HG02840 (cell line): ENCODE data around the gene KIF25.
"Not testable (repeated sequence)": the region's sequence is repeated elsewhere in the genome, so short reads cannot be mapped to it uniquely, and the experiment has no call there.

Source experiments
- ATAC-seq: cut with Tn5 transposase; IDR thresholded peaks from one replicate; pipeline ENCODE4 v1.9.1; 2021; ENCODE audit warnings: mild to moderate bottlenecking, moderate library complexity, moderate number of reproducible peaks; ENCODE audit not compliant: unreplicated experiment, low FRiP score

Gene KIF25

DNA sequence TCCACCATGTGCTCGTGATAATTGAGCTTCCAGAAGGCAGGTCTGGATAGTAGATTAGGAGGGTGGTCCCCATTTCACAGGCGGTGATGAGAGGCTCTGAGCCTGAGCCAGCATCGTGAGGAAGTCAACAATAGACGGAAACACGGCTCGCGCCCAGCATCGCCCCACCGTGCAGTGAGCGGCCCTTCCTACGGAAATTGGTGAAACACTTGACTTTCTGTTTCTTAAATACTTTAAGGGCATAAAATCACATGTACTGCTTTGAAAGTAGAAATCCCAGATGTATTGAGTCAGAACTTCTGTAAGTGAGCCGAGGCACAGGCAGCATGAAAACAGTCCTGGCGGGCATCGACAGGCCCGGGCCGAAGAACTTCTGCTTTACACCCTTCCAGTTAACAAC, 4.3 kb upstream of the KIF25 start:
- no peak for ATAC-seq

- ATAC-seq: no peak
These were observed 3.6 kb upstream of the KIF25 start for GRCh38 chr6:167993831-167994230.

GRCh38 chr6:167995302-167995701, 2.2 kb upstream of the KIF25 start:
- ATAC-seq: no peak

DNA sequence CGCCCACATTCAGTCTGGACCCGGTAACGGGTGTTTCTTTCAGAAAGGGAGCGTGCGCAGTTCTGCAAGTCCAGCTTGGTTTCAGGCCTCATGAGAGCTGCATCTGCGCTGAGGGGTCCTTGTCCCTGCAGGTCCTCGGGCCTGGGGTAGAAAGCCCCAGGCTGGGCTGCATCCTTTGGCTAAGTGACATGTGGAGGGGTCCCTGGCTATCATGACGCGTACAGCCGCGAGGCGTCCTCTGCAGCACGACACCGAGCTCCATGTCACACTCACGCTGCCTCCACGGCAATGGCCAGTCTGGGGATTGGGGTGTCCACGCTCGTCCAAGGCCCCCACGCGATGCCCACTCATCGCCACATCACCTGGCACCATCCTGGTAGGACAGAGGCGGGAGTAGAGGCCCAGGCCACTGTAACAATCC, 1.7 kb upstream of the KIF25 start:
- ATAC-seq: no peak

- no peak for ATAC-seq
These were observed 859 bp upstream of the KIF25 start for GRCh38 chr6:167996424-167997199.

GRCh38 chr6:167998215-167998614, 744 bp downstream of the KIF25 start:
- ATAC-seq: no peak

GRCh38 chr6:168000198-168001028, 2.9 kb downstream of the KIF25 start:
- ATAC-seq: no peak

DNA sequence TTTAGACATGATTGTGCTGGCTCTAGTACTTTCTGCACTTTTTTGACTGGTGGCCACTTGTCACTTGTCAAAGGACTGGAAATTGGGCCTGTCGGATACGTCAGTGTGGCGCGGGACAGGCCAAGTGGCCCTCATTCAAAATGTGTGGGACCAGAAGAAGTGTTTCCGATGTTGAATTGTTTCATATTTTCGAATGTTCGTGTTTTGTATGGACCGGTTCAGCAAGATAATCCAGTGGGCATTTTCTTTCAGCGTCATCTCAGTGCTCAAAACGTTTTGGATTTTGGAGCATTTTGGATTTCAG, 3.5 kb downstream of the KIF25 start:
- ATAC-seq: no peak

DNA sequence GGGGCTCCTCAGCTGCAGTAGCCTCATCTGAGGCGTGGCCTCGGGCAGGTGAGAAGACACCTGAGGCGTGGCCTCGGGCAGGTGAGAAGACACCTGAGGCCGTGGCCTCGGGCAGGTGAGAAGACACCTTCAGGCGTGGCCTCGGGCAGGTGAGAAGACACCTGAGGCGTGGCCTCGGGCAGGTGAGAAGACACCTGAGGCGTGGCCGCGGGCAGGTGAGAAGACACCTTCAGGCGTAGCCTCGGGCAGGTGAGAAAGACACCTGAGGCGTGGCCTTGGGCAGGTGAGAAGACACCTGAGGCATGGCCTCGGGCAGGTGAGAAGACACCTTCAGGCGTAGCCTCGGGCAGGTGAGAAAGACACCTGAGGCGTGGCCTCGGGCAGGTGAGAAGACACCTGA, 4.0 kb downstream of the KIF25 start:
- ATAC-seq: not testable (repeated sequence)

DNA sequence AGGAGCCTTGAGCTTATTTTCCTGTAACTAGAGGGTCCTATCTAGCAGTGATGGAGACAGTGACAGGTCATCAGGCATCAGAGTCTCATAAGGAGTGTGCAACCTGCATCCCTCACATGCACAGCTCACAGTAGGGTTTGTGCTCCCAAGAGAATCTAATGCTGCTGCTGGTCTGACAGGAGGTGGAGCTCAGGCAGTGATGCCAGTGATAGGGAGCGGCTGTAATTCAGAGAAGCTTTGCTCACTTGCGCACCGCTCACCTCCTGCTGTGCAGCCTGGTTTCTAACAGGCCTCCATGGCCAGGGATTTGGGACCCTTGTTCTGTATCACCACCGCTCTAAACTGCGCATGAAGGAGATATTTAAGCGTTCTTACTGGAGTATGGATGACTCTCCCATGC, 5.3 kb downstream of the KIF25 start:
- no peak for ATAC-seq

- no peak for ATAC-seq
These were observed 6.6 kb downstream of the KIF25 start for GRCh38 chr6:168004023-168004422.

- ATAC-seq: no peak
These were observed 7.5 kb downstream of the KIF25 start for GRCh38 chr6:168004945-168005344.

DNA sequence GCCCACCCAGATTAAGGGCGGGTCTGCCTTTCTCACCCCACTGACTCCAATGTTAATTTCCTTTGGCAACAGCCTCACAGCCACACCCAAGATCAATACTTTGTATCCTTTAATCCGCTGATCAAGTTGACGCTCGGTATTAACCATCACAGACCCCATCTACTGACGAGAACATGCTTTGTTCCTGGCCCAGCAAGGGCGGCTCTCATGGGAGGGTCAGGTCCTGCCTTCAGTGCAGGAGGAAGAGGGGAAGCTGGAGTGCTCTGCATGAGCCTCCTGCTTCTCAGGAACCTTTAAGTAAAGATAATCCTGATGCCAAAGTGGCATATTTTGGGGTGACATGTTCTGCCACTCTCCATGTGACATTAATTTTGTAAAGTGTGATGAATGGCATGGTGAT, 8.3 kb downstream of the KIF25 start:
- no peak for ATAC-seq

GRCh38 chr6:168007592-168008338, 10.3 kb downstream of the KIF25 start:
- ATAC-seq: no peak

DNA sequence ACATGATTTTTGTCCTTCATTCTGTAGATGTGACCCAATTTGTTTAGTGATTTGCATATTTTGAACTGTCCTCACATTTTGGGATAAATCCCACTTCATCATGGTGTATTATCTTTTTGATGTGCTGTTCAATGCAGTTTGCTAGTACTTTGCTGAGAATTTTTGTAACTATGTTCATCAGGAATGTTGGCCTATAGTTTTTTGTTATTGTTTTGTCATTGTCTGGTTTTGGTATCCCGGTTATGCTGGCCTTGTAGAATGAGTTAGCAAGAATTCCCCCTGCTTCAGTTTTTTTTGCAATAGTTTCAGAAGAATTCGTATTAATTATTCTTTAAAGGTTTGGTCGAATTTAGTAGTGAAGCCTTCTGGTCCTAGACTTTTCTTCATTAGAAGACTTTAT, 11.9 kb downstream of the KIF25 start:
- ATAC-seq: no peak

DNA sequence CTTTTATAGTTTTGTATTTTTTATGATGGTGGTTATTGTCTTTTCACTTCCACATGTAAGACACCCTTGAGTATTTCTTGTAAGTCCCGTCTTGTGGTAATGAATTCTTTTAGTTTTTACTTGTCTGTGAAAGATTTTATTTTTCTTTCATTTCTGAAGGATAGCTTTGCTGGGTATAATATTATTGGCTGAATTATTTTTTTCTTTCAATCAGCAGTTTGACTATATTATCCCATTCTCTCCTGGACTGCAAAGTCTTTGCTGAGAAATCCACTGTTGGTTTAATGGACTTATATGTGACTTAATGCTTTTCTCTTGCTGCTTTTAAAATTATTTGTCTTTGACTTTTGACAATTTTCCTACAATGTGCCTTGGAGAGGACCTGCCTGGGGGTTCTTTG, 13.8 kb downstream of the KIF25 start:
- no peak for ATAC-seq

GRCh38 chr6:168012431-168013249, 15.2 kb downstream of the KIF25 start:
- no peak for ATAC-seq

DNA sequence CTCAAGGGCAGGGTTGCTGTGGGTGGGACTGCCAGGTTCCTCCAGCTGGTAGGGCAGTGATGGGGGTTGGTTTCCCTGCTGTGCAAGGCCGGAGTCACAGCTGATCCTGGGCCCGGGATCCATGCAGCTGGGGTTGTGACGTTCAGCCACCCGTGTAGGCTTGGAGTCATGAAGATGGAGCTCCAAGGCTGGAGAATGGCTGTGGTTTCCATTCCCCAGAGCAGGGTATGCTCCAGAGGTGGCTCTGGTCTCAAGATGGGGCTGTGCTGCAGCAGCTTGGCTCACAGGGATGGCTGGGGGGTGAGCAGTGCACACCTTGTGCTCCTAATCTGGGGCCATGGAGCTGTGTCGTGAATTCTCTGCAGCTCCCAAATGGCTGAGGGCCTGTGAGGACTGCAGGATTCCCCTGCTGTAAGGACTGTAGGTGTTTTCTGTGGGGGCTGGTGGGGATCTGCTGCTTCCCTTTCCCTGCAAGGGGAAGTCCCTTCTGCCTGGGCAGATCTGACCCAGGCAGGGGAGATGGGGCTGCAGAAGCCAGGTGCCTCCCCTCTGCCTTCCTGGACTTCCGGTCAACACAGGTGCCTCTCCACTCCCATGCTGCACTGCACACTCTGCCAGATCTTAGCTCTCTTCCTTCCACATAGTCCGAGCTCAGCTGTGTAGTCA, 15.9 kb downstream of the KIF25 start:
- ATAC-seq: no peak

DNA sequence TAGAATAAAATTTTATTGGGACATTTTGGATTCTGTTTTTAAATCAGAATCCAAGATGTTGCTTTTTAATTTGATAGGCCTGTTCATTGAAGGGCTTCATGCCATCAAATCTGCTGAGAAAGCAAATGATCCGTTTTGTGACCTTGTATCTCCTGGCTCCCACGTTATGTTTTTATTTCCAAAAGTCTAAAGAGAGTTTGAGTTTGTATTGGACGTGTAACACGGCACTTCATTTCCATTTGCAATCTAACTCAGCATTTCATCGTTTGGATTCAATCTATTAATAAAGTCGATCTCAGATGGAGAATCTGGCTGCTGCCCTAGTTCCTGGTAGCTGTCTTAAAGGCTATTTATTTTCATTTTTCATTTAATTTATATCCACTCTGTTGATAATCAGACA, 17.0 kb downstream of the KIF25 start:
- no peak for ATAC-seq

DNA sequence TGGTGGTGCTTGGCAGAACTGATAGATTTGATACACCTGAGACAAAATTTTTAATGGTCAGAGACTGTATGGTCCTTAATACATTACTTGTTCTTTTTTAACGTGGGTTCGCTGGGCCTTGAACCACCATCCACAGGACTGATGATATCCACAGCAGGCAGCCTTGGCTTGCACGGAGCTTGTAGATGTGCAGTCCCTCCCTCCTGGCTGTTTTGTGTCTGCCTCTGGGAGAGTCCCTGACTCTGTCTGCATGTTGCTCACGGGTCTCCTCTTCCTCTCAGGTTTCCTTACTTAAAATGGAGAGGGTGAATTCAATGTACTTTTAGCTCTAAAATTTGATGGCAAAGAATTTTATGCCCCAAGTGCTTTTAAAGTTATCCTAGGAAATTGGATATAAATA, 17.5 kb downstream of the KIF25 start:
- ATAC-seq: no peak
